Upper lobe of left lung (tissue), 6 donors: ENCODE data around the gene LOC128125822.
"Not testable (repeated sequence)": the region's sequence is repeated elsewhere in the genome, so short reads cannot be mapped to it uniquely, and the experiment has no call there.

Experiments used
- ATAC-seq, 2 donors: fragments of 200-7000 bp; cut with Tn5 transposase; one replicate each; pipeline ENCODE4 v1.9.1; 2022; ENCODE audit warnings: mild to moderate bottlenecking in 2 of 2, moderate library complexity in 2 of 2; ENCODE audit not compliant: low FRiP score in 2 of 2
- DNase-seq, 2 donors: peaks; one replicate each; pipeline ENCODE4 v3.0.0-alpha.2; 2019 to 2020
- H3K27ac ChIP-seq, 4 donors: fragments of 200-600 bp; sonication (generic); one replicate each; pipeline ENCODE4 v1.5.1; 2016 to 2019
- H3K27me3 ChIP-seq, 4 donors: fragments of 200-600 bp; sonication (generic); one replicate each; pipeline ENCODE4 v1.5.1; 2017 to 2019
- H3K36me3 ChIP-seq, 4 donors: fragments of 200-600 bp; sonication (generic); one replicate each; pipeline ENCODE4 v1.5.1; 2016 to 2019
- H3K4me1 ChIP-seq, 4 donors: fragments of 200-600 bp; sonication (generic); one replicate each; pipeline ENCODE4 v1.5.1; 2018 to 2019
- H3K4me3 ChIP-seq, 4 donors: fragments of 200-600 bp; sonication (generic); one replicate each; pipeline ENCODE4 v1.5.1; 2017 to 2019; ENCODE audit warnings: mild to moderate bottlenecking in 2 of 4, moderate library complexity in 1 of 4
- H3K9me3 ChIP-seq, 4 donors: fragments of 200-600 bp; sonication (generic); one replicate each; pipeline ENCODE4 v1.5.1; 2018 to 2019
- CTCF ChIP-seq, 6 experiments: fragments of 450-650 bp in 4 of 6; fragments of 200-600 bp in 2 of 6; sonication (generic) in 2 of 6; IDR thresholded peaks; one replicate each; pipeline ENCODE4 v1.5.1; 2016 to 2019; ENCODE audit warnings: antibody characterized with exemption in 6 of 6
- EP300 ChIP-seq, 4 donors: sonication (generic); formaldehyde crosslinking; IDR thresholded peaks; one replicate each; pipeline ENCODE4 v1.5.1; 2017; ENCODE audit warnings: antibody characterized with exemption in 4 of 4, control low read depth in 2 of 4
- POLR2A ChIP-seq, 4 donors: fragments of 450-650 bp; IDR thresholded peaks; one replicate each; pipeline ENCODE4 v1.5.1; 2016 to 2017; ENCODE audit warnings: antibody characterized with exemption in 4 of 4, mild to moderate bottlenecking in 2 of 4
- POLR2AphosphoS5 ChIP-seq, 2 donors: sonication (generic); formaldehyde crosslinking; IDR thresholded peaks; one replicate each; pipeline ENCODE4 v1.5.1; 2017; ENCODE audit warnings: antibody characterized with exemption in 2 of 2
- WGBS, 2 donors: methylation state at CpG; one replicate each; pipeline ENCODE4 v1.1.5; 2017 to 2018; 5-methylcytosine and 5-hydroxymethylcytosine counted together
- donor health status: DM: no; HTN: no; CAD: no; lungs with moderate emphysema.
- donor health status: DM: no; HTN: yes; CAD: no; lungs with severe emphysema.

LOC128125822 gene

GRCh38 chr6:63584125-63584514 is 11.8 kb downstream of the LOC128125822 start:
- Histone ChIP-seq H3K9me3 (no peaks in the 10 kb centered on the region), H3K27ac (no peak overlapping the region), H3K27me3 (no peaks in the 10 kb centered on the region), H3K4me1 (no peaks in the 10 kb centered on the region), H3K36me3 (peaks cover 12 to 42% (median 21%) of the 10 kb centered on the region in 4 donors), H3K4me3 (no peak overlapping the region)
- ATAC-seq (no peak), DNase-seq (no peak)
- no peak for TF ChIP-seq EP300 (IDR thresholded peaks at IDR 0.05)
- no peak for TF ChIP-seq POLR2AphosphoS5 (IDR thresholded peaks at IDR 0.05)
- no peak for TF ChIP-seq CTCF (IDR thresholded peaks at IDR 0.05)
- TF ChIP-seq POLR2A (IDR thresholded peaks at IDR 0.05): no peak
- WGBS, 2 donors: 71 to 81% methylated on average over 4 of the region's 4 CpGs

GRCh38 chr6:63584566-63584965 is 12.3 kb downstream of the LOC128125822 start:
- H3K4me3 ChIP-seq: no peak overlapping the region
- no peaks in the 10 kb centered on the region for H3K4me1 ChIP-seq
- peaks cover 10 to 37% (median 17%) of the 10 kb centered on the region in 4 donors for H3K36me3 ChIP-seq
- H3K27ac ChIP-seq: no peak overlapping the region
- DNase-seq (no peak), ATAC-seq (no peak)
- 98 to 99% methylated on average over 7 to 8 of the region's 8 CpGs for WGBS, 2 donors
- no peaks in the 10 kb centered on the region for H3K27me3 ChIP-seq
- TF ChIP-seq EP300 (IDR thresholded peaks at IDR 0.05) (no peak), POLR2AphosphoS5 (IDR thresholded peaks at IDR 0.05) (no peak), POLR2A (IDR thresholded peaks at IDR 0.05) (no peak), CTCF (IDR thresholded peaks at IDR 0.05) (no peak)
- H3K9me3 ChIP-seq: no peaks in the 10 kb centered on the region

- not testable (repeated sequence) for H3K27me3 ChIP-seq, H3K9me3 ChIP-seq, ATAC-seq, DNase-seq, H3K4me3 ChIP-seq, H3K27ac ChIP-seq, H3K4me1 ChIP-seq
- 73 to 93% methylated on average over 2 of the region's 2 CpGs for WGBS, 2 donors
- peaks cover 2 to 26% (median 7%) of the 10 kb centered on the region in 4 donors for H3K36me3 ChIP-seq
Measured at GRCh38 chr6:63585652-63586051, 13.4 kb downstream of the LOC128125822 start.

- DNase-seq (no peak), ATAC-seq (no peak)
- H3K27me3 ChIP-seq: no peaks in the 10 kb centered on the region
- 78 to 82% methylated on average over 2 of the region's 2 CpGs for WGBS, 2 donors
- no peak overlapping the region for H3K27ac ChIP-seq
- no peak for TF ChIP-seq CTCF (IDR thresholded peaks at IDR 0.05)
- TF ChIP-seq EP300 (IDR thresholded peaks at IDR 0.05): no peak
- no peak for TF ChIP-seq POLR2A (IDR thresholded peaks at IDR 0.05)
- no peak for TF ChIP-seq POLR2AphosphoS5 (IDR thresholded peaks at IDR 0.05)
- no peaks in the 10 kb centered on the region for H3K9me3 ChIP-seq
- no peak overlapping the region for H3K4me3 ChIP-seq
- H3K36me3 ChIP-seq: no peaks in the 10 kb centered on the region
- H3K4me1 ChIP-seq: no peaks in the 10 kb centered on the region
Measured at GRCh38 chr6:63589952-63590411, 17.7 kb downstream of the LOC128125822 start.

- no peak overlapping the region for H3K4me3 ChIP-seq
- 93 to 95% methylated on average over 7 of the region's 7 CpGs for WGBS, 2 donors
- no peaks in the 10 kb centered on the region for H3K27me3 ChIP-seq
- H3K36me3 ChIP-seq: no peaks in the 10 kb centered on the region
- DNase-seq (no peak), ATAC-seq (no peak)
- H3K27ac ChIP-seq: no peak overlapping the region
- peaks cover 0 to 2% (median 1%) of the 10 kb centered on the region in 4 donors for H3K4me1 ChIP-seq
- TF ChIP-seq EP300 (IDR thresholded peaks at IDR 0.05): no peak
- no peak for TF ChIP-seq CTCF (IDR thresholded peaks at IDR 0.05)
- no peak for TF ChIP-seq POLR2A (IDR thresholded peaks at IDR 0.05)
- no peak for TF ChIP-seq POLR2AphosphoS5 (IDR thresholded peaks at IDR 0.05)
- no peaks in the 10 kb centered on the region for H3K9me3 ChIP-seq
Measured at GRCh38 chr6:63592886-63593285, 20.6 kb downstream of the LOC128125822 start.
